ENCODE measurements around the gene ARSJ.

DNA sequence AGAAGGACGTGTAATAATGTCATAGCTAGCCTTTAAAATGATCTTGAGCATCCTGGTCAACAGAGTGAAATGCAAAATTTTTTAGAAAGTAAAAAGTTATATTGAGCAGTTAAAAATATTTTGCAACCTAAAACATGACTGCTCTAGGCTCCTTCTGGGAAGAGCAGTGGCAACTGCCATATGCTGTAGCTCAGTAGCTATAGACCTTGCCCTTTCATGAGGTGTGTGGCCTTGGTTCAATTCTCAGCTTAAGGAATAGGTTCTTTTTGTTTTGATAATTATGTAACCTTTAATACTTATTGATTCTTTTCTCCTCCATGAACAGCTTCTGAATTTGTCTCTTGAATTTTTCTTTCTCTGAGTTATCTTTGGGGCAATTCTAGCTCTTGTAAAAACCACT, 105.0 kb downstream of the ARSJ start:
- TF ChIP-seq CTCF (IDR thresholded peaks at IDR 0.05) (no peak), POLR2A (IDR thresholded peaks at IDR 0.05) (no peak), EP300 (IDR thresholded peaks at IDR 0.05; ENCODE audit: low read depth) (no peak), POLR2AphosphoS5 (IDR thresholded peaks at IDR 0.05) (no peak)
